ENCODE data around the gene VPS52. TPM values are rescaled to one million over a fixed set of nuclear protein-coding genes. Genes with fewer than 3 reads are reported as not detected.
A peak's percentile ranks its signal among the peaks of the same experiment; 100 is the strongest.

Gene VPS52
- total and polyA plus RNA-seq, 9 of the 15 experiments (the other 6 are each of a cell fraction or from before 2014, with no cell fraction given): 24.4 to 103 (median 40.2) TPM

DNA sequence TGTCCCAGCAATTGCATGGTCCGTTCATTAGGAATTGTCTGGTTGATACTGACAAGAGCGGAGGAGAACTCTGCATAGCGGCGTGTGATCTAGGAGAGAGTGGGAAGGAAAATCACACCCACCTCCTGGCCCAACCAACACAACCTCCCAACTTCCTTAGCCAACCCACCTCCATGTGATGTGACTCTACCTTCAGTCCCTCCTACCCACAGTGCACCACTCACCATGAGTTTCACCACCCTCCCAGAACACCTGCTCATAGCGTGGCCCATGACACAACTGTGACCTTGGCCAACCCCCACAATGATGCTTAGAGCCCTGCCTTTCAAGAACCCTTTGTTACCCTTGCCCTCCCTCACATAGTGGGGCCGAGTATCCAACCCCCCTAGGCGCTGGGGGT is 7.7 kb downstream of the VPS52 start:
- no peak overlapping the region for H2AFZ ChIP-seq (ENCODE audit: low read depth, low read length)
- TF ChIP-seq RBFOX2 (IDR thresholded peaks at IDR 0.05; ENCODE audit: low read depth, low read length): 0 out of 2 replicates have a peak, but pooled peaks have one; percentile 16
- no peak for TF ChIP-seq ZNF449 (CRISPR knock-in tag; IDR thresholded peaks at IDR 0.05)
- no peak for TF ChIP-seq USF2 (CRISPR knock-in tag; IDR thresholded peaks at IDR 0.05)
- TF ChIP-seq MCM2 (IDR thresholded peaks at IDR 0.05; ENCODE audit: low read depth): no peak
- no peak for TF ChIP-seq GTF3C2 (IDR thresholded peaks at IDR 0.05; ENCODE audit: borderline replicate concordance, extremely low read depth, insufficient read length)
- TF ChIP-seq SIN3B (IDR thresholded peaks at IDR 0.05; ENCODE audit: low read depth): no peak
- TF ChIP-seq ZNF785 (CRISPR knock-in tag; IDR thresholded peaks at IDR 0.05): no peak
- no peaks in the 10 kb centered on the region for H3K27me3 ChIP-seq (ENCODE audit: control insufficient read depth in 2 of 2, insufficient read depth in 2 of 2, low read length in 2 of 2)
- H3K4me1 ChIP-seq (replicated peaks in 1 of 2; ENCODE audit: control insufficient read depth in 2 of 2, insufficient read depth in 2 of 2, low read length in 2 of 2): no peaks in the 10 kb centered on the region; a peak in 1 of 5 replicates
- H3K9me3 ChIP-seq (replicated peaks; ENCODE audit: control insufficient read depth, insufficient read depth, low read depth, low read length): no peaks in the 10 kb centered on the region
- POLR2A ChIA-PET: interaction anchor here (0.9 to 5.2 kb wide), 4 partner anchors 7 to 13 kb away, joined by 5 to 35 read pairs (median 22); partner anchors contain the start of genes B3GALT4, RPS18 and VPS52
- H3K9me1 ChIP-seq (ENCODE audit: control insufficient read depth, insufficient read depth, low read length): no peaks in the 10 kb centered on the region
- peak; percentile 52 for ATAC-seq
- no peaks in the 10 kb centered on the region; the same call in 2 of the 3 replicates for H3K79me2 ChIP-seq (ENCODE audit: control insufficient read depth, insufficient read depth, low read length)
- no peak for FAIRE-seq
- intact Hi-C loops (cut with micrococcal nuclease) (no loop called here), in situ Hi-C loops (cut with MboI) (no loop called here)
- no peak overlapping the region for H3K4me2 ChIP-seq (ENCODE audit: insufficient read depth, low read length)
- H3K9ac ChIP-seq (ENCODE audit: insufficient read depth in 1 of 2, low read depth in 2 of 2, low read length in 2 of 2): peak overlapping the region in 1 of 2 experiments; percentile 70; a peak in 2 of 4 replicates
- DNase-seq (ENCODE audit: extremely low read depth in 1 of 4, low spot score in 3 of 4): no peak
- CTCF ChIA-PET (ENCODE audit: low intra/inter-chr PET ratio): no interaction called here
- H3K4me3 ChIP-seq: no peak overlapping the region
- 94% methylated on average over 7 of the region's 7 CpGs for WGBS (ENCODE audit: insufficient coverage, low coverage, missing lambda C conversion rate)
- H3K36me3 ChIP-seq (ENCODE audit: control insufficient read depth, insufficient read depth, low read length): peaks cover 86% of the 10 kb centered on the region
- BruUV-seq (replicated peaks): no TSS peak
- no peak overlapping the region for H3K27ac ChIP-seq (ENCODE audit: extremely low read depth, low read depth, low read length)
- H4K20me1 ChIP-seq (replicated peaks; ENCODE audit: control insufficient read depth, insufficient read depth, low read length): no peaks in the 10 kb centered on the region
